HepG2 (cell line): ENCODE data around the gene CD46. TPM values are rescaled to one million over a fixed set of nuclear protein-coding genes. Genes with fewer than 3 reads are reported as not detected.

Source experiments
- ATAC-seq: fragments of 200-7000 bp; cut with Tn5 transposase; 3 replicates; pipeline ENCODE4 v1.9.1; 2020; ENCODE audit warnings: mild to moderate bottlenecking, moderate library complexity
- BruUV-seq: library from RNA; stranded (reverse); fragments of 400-500 nt; replicated peaks from 2 replicates; lab custom pipeline; 2021; lab: Mats Ljungman, UMichigan
- CTCF ChIA-PET: fragments of 300-600 bp; formaldehyde crosslinking; extraction: SDS; loops from one replicate; lab custom pipeline; 2021; ENCODE audit warnings: low total read pairs, inconsistent platforms, low intra/inter-chr PET ratio; lab: Yijun Ruan, JAX
- POLR2A ChIA-PET: fragments of 350-600 bp; sonication (Branson Sonifier 250); formaldehyde crosslinking; loops from one replicate; lab custom pipeline; 2020; ENCODE audit warnings: antibody characterized with exemption, inconsistent platforms; lab: Yijun Ruan, JAX
- DNase-seq: peaks from one replicate; pipeline ENCODE4 v3.0.0-alpha.2; 2015; ENCODE audit warnings: low spot score
- FAIRE-seq: peaks from 3 replicates; lab custom pipeline; 2011; peaks lifted over from hg19 to GRCh38; lab: Jason Lieb, UNC
- H2AFZ ChIP-seq: one replicate; pipeline ENCODE4 v1.6.1; 2011; ENCODE audit warnings: low read length, inconsistent platforms
- H3K27ac ChIP-seq: fragments of 300-600 bp; 3 replicates; pipeline ENCODE4 v1.8.0; 2011; ENCODE audit warnings: mixed run types, mild to moderate bottlenecking, mixed read lengths, low read length, inconsistent platforms; ENCODE audit not compliant: insufficient read depth; ENCODE audit errors: extremely low read length
- H3K27me3 ChIP-seq, 2 experiments: fragments of 200-600 bp in 1 of 2; 2 replicates in 1 of 2; 3 replicates in 1 of 2; pipeline versions ENCODE4 v1.6.0 to v1.8.0; 2011; ENCODE audit warnings: low read length in 2 of 2, mild to moderate bottlenecking in 2 of 2, moderate library complexity in 2 of 2, inconsistent platforms in 1 of 2; ENCODE audit not compliant: insufficient read depth in 2 of 2, control insufficient read depth in 1 of 2
- H3K36me3 ChIP-seq, 2 experiments: fragments of 200-600 bp in 1 of 2; replicated peaks in 1 of 2; 2 replicates in 1 of 2; 3 replicates in 1 of 2; pipeline versions ENCODE4 v1.5.1 to v1.8.0; 2011; ENCODE audit warnings: low read length in 2 of 2, inconsistent platforms in 1 of 2; ENCODE audit not compliant: insufficient read depth in 2 of 2, control insufficient read depth in 1 of 2
- H3K4me1 ChIP-seq: 2 replicates; pipeline ENCODE4 v1.5.1; 2012; ENCODE audit warnings: low read length, inconsistent platforms; ENCODE audit not compliant: insufficient read depth
- H3K4me2 ChIP-seq: 2 replicates; pipeline ENCODE4 v1.6.0; 2011; ENCODE audit warnings: low read depth, low read length, inconsistent platforms
- H3K4me3 ChIP-seq, 3 experiments: fragments of 200-600 bp in 1 of 3; sonication (generic), shearing (Covaris generic) in 1 of 3; replicated peaks in 1 of 3; 2 replicates each; pipeline ENCODE4 v1.5.1; 2011 to 2016; ENCODE audit warnings: low read length in 3 of 3, inconsistent platforms in 2 of 3, low read depth in 2 of 3, mild to moderate bottlenecking in 2 of 3, control low read depth in 1 of 3, mixed read lengths in 1 of 3; ENCODE audit not compliant: insufficient read depth in 1 of 3
- H3K79me2 ChIP-seq: one replicate; pipeline ENCODE4 v1.6.1; 2011; ENCODE audit warnings: low read length, inconsistent platforms; ENCODE audit not compliant: insufficient read depth
- H3K9ac ChIP-seq: 2 replicates; pipeline ENCODE4 v1.6.0; 2011; ENCODE audit warnings: mild to moderate bottlenecking, low read depth, low read length, inconsistent platforms; ENCODE audit not compliant: insufficient read depth
- H3K9me3 ChIP-seq: 2 replicates; pipeline ENCODE4 v1.5.1; 2012; ENCODE audit warnings: mild to moderate bottlenecking, low read length
- H4K20me1 ChIP-seq: 2 replicates; pipeline ENCODE4 v1.6.0; 2011; ENCODE audit warnings: inconsistent platforms, mild to moderate bottlenecking, low read length, moderate library complexity; ENCODE audit not compliant: insufficient read depth
- FOXA3 ChIP-seq: IDR thresholded peaks from 2 replicates; pipeline ENCODE4 v1.6.1; 2016; ENCODE audit warnings: missing genetic modification reagents, missing compliant biosample characterization
- MED1 ChIP-seq: sonication (generic); formaldehyde crosslinking; IDR thresholded peaks from 2 replicates; pipeline ENCODE4 v1.4.0; 2020; ENCODE audit warnings: missing genetic modification reagents
- MED13 ChIP-seq: sonication (generic); formaldehyde crosslinking; IDR thresholded peaks from 2 replicates; pipeline ENCODE4 v1.5.0; 2020; ENCODE audit warnings: missing genetic modification reagents
- ZNF251 ChIP-seq: sonication (generic); formaldehyde crosslinking; IDR thresholded peaks from 2 replicates; pipeline ENCODE4 v1.9.0; 2021; ENCODE audit warnings: mild to moderate bottlenecking, missing genetic modification reagents
- ZNF614 ChIP-seq: IDR thresholded peaks from 2 replicates; pipeline ENCODE4 v1.6.1; 2018; ENCODE audit warnings: missing biosample characterization, missing genetic modification reagents, inconsistent platforms, borderline replicate concordance
- ZNF790 ChIP-seq: sonication (generic); formaldehyde crosslinking; IDR thresholded peaks from 2 replicates; pipeline ENCODE4 v1.8.0; 2022; ENCODE audit warnings: missing genetic modification reagents, mild to moderate bottlenecking, borderline replicate concordance
- WGBS: methylation state at CpG from one replicate; pipeline ENCODE4 v1.1.6; 2017; ENCODE audit warnings: low lambda C conversion rate; 5-methylcytosine and 5-hydroxymethylcytosine counted together
- in situ Hi-C: cut with HindIII; loops from 2 replicates; pipeline ENCODE4 v1.10.0; 2017; ENCODE audit warnings: low pct_unique_long_range_greater_than_20kb; ENCODE audit not compliant: extremely low pct_ligation_motif_present
- intact Hi-C: fragments of 100-400 bp; cut with micrococcal nuclease; formaldehyde crosslinking; loops from one replicate; pipeline ENCODE4 v1.10.0; 2022; ENCODE audit not compliant: unreplicated experiment
- polyA plus RNA-seq, 8 experiments: library from polyadenylated mRNA; depleted of rRNA in 3 of 8; stranded (reverse) in 7 of 8; unstranded in 1 of 8; fragments of >200 nt; fragmentation: Illumina TruSeq in 4 of 8; extraction: Trizol in 4 of 8; gene quantifications; 2 replicates each; pipeline versions ENCODE4 v1.2.1 to v1.2.3, GENCODE V29; 2011 to 2016; ENCODE audit warnings: low read depth in 4 of 8, missing spikeins in 1 of 8, mixed read lengths in 1 of 8; ENCODE audit not compliant: insufficient read depth in 1 of 8
- total RNA-seq, 5 experiments: library from RNA; depleted of rRNA; stranded (reverse); fragments of >200 nt; fragmentation: Illumina TruSeq; extraction: Trizol; gene quantifications; 2 replicates each; pipeline ENCODE4 v1.2.3, GENCODE V29; 2016; ENCODE audit warnings: low read depth in 1 of 5
- TF ChIP-seq, protein P1 (sequence below): sonication (generic); formaldehyde crosslinking; IDR thresholded peaks from 2 replicates; pipeline ENCODE4 v1.4.0; 2020; ENCODE audit warnings: missing genetic modification reagents; ENCODE audit errors: not compliant biosample characterization
- TF ChIP-seq, protein P2 (sequence below), 2 experiments: sonication (generic) in 1 of 2; formaldehyde crosslinking in 1 of 2; IDR thresholded peaks; 2 replicates each; pipeline versions ENCODE4 v1.6.1 to v1.9.0; 2014 to 2022; ENCODE audit warnings: antibody characterized with exemption in 1 of 2, borderline replicate concordance in 1 of 2, inconsistent platforms in 1 of 2, low read depth in 1 of 2, missing genetic modification reagents in 1 of 2

The CD46 gene
- total and polyA plus RNA-seq, 2 of the 13 experiments (the other 11 are each of a cell fraction or from before 2014, with no cell fraction given), result 130 to 277 TPM

DNA sequence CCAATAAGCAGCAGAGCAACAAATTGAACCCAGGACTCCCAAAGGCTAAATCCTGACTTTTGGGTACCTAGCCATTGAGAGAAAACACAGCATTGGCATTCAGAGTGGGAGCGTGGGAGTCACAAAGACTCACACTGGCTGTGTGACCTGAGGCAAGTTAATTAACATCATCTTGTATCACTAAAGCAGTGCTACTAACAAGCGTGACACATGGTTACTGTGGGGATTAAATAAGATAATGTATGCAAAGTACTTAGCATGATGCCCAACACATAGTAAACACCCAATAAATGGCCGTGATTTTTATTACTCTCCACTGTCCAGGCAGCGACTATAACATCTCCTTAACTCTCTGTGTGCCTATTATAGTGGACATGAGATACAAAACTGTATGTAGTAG, 85.8 kb downstream of the CD46 start:
- no peak for FAIRE-seq
- POLR2A ChIA-PET, result no interaction called here

DNA sequence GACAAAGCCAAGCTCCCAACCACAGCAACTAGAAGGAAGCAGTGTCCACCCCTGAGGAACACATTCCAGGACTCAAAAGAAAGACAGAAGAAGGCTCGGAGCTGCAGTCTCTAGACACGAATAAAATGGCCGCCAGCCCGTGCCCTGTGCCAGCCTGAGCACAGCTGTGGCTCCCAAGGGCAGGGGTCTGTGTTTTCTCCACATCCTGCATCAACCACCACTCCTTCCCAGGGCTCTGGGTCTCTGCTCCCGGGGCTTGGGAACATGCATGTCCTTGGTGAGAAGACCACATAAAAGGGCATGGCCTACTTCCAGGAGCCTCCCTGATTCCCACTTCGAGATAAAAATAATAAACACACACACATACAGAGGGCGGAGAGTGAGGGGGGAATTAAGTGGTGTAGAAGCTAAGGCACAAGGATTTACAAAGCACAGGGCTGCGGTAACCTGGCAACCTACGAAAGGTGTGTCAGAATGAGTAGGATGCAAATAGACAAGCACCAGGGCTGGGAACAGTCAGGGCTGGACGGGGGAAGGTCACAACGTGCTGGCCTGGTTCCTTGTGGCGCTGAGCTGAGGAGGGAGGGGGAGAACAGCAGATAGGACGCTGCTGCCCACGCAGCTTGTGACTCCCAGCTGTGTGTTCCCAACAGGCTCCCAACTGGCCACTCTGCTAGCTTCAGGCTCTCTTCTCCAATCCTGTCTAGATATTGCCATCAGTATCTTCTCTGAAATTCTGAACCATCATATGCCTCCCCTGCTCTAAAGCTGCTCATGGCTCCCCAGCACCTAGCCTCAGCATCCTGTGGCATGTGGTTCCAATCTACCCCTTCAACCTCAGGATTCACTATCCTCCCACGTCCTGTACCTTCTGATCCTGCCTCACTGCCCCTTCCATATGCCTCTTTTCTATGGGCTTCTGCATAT, 86.6 kb downstream of the CD46 start:
- no peak overlapping the region for H2AFZ ChIP-seq
- H3K9me3 ChIP-seq, result no peaks in the 10 kb centered on the region
- FAIRE-seq (no peak), ATAC-seq (no peak), DNase-seq (no peak)
- CTCF ChIA-PET, result no interaction called here
- in situ Hi-C loops, result no loop called here
- H3K4me3 ChIP-seq, result no peak overlapping the region
- intact Hi-C loops, result no loop called here
- no peaks in the 10 kb centered on the region for H4K20me1 ChIP-seq
- no peak for TF ChIP-seq ZNF790
- TF ChIP-seq MED1 (CRISPR knock-in tag), result no peak
- TF ChIP-seq, protein P1, sequence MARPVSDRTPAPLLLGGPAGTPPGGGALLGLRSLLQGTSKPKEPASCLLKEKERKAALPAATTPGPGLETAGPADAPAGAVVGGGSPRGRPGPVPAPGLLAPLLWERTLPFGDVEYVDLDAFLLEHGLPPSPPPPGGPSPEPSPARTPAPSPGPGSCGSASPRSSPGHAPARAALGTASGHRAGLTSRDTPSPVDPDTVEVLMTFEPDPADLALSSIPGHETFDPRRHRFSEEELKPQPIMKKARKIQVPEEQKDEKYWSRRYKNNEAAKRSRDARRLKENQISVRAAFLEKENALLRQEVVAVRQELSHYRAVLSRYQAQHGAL (CRISPR knock-in tag), result no peak
- no peak for TF ChIP-seq ZNF614 (CRISPR knock-in tag)
- no peak for TF ChIP-seq ZNF251 (CRISPR knock-in tag)
- TF ChIP-seq, protein P2, sequence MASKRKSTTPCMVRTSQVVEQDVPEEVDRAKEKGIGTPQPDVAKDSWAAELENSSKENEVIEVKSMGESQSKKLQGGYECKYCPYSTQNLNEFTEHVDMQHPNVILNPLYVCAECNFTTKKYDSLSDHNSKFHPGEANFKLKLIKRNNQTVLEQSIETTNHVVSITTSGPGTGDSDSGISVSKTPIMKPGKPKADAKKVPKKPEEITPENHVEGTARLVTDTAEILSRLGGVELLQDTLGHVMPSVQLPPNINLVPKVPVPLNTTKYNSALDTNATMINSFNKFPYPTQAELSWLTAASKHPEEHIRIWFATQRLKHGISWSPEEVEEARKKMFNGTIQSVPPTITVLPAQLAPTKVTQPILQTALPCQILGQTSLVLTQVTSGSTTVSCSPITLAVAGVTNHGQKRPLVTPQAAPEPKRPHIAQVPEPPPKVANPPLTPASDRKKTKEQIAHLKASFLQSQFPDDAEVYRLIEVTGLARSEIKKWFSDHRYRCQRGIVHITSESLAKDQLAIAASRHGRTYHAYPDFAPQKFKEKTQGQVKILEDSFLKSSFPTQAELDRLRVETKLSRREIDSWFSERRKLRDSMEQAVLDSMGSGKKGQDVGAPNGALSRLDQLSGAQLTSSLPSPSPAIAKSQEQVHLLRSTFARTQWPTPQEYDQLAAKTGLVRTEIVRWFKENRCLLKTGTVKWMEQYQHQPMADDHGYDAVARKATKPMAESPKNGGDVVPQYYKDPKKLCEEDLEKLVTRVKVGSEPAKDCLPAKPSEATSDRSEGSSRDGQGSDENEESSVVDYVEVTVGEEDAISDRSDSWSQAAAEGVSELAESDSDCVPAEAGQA (IDR thresholded peaks at IDR 0.05; ENCODE audit: low read depth), result no peak
- TF ChIP-seq, protein P2 (CRISPR knock-in tag; IDR thresholded peaks at IDR 0.05; ENCODE audit: borderline replicate concordance), result no peak
- TF ChIP-seq MED13, result no peak
- H3K27me3 ChIP-seq, result no peaks in the 10 kb centered on the region
- POLR2A ChIA-PET, result no interaction called here
- WGBS, result 96% methylated on average over 14 of the region's 15 CpGs
- no TSS peak for BruUV-seq
- no peak overlapping the region for H3K4me2 ChIP-seq
- H3K4me1 ChIP-seq, result peaks cover 8% of the 10 kb centered on the region; the same call in 1 of the 2 replicates
- no peaks in the 10 kb centered on the region for H3K36me3 ChIP-seq
- no peaks in the 10 kb centered on the region for H3K79me2 ChIP-seq
- H3K27ac ChIP-seq, result no peak overlapping the region
- no peak overlapping the region for H3K9ac ChIP-seq

More for the DNA sequence above, 85.8 kb downstream of the CD46 start:
- no peak overlapping the region for H2AFZ ChIP-seq
- intact Hi-C loops (no loop called here), in situ Hi-C loops (no loop called here)
- H4K20me1 ChIP-seq, result no peaks in the 10 kb centered on the region
- no peak overlapping the region for H3K4me2 ChIP-seq
- H3K4me3 ChIP-seq, result no peak overlapping the region
- CTCF ChIA-PET, result no interaction called here
- no peak for TF ChIP-seq FOXA3 (CRISPR knock-in tag)
- no peaks in the 10 kb centered on the region for H3K36me3 ChIP-seq
- no peaks in the 10 kb centered on the region for H3K27me3 ChIP-seq
- H3K9ac ChIP-seq, result no peak overlapping the region
- ATAC-seq (no peak), DNase-seq (no peak)
- BruUV-seq, result no TSS peak
- no peaks in the 10 kb centered on the region for H3K9me3 ChIP-seq
- H3K4me1 ChIP-seq, result peaks cover 8% of the 10 kb centered on the region; the same call in 1 of the 2 replicates
- H3K27ac ChIP-seq, result no peak overlapping the region
- 100% methylated on average over 4 of the region's 4 CpGs for WGBS
- no peaks in the 10 kb centered on the region for H3K79me2 ChIP-seq
